Thyroid gland (tissue), 4 donors: ENCODE data around the gene PCGF3.

Experiments
- POLR2A ChIP-seq, 2 donors: fragments of 450-650 bp; IDR thresholded peaks; one replicate each; pipeline ENCODE4 v1.6.1; 2017; ENCODE audit warnings: antibody characterized with exemption in 2 of 2, mild to moderate bottlenecking in 2 of 2, moderate library complexity in 1 of 2
- TF ChIP-seq, protein P1 (sequence below), 6 experiments: fragments of 200-600 bp in 3 of 6; fragments of 450-650 bp in 3 of 6; sonication (generic) in 3 of 6; IDR thresholded peaks; one replicate each; pipeline ENCODE4 v1.5.1; 2016 to 2019; ENCODE audit warnings: antibody characterized with exemption in 6 of 6, mild to moderate bottlenecking in 2 of 6, inconsistent platforms in 1 of 6, moderate library complexity in 1 of 6

DNA sequence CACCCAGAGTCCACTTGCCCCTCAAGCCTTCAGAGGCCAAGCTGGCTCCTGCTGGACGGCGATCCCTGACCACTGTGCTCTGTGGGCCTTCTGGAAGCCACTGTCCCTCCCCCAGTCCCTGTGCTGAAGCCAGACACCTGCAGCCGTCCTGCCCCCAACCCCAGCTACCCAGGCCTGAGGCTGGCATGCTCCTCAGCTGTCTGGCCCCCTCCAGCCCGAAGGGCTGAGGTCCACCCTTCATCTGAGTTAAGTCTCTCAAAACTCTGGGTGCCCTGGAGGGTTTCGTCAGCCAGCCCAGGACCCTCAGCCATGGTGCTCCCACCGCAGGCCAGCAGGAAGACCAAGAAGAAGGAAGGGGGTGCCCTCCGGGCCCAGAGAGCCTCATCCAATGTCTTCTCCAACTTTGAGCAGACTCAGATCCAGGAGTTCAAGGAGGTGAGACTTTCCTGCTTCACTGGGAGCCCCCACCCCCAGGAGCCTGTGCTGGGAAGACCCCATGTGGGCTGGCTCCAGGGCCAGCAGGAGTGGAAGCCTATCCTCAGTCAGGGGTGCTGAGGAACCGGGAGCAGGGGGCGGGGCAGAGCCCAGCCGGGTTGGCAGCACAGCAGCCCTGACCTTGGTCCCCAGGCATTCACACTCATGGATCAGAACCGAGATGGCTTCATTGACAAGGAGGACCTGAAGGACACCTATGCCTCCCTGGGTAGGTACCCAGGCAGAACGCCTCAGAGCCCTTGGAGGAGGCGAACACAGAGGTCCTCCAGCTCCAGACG is 27.1 kb upstream of the PCGF3 start:
- TF ChIP-seq, protein P1, sequence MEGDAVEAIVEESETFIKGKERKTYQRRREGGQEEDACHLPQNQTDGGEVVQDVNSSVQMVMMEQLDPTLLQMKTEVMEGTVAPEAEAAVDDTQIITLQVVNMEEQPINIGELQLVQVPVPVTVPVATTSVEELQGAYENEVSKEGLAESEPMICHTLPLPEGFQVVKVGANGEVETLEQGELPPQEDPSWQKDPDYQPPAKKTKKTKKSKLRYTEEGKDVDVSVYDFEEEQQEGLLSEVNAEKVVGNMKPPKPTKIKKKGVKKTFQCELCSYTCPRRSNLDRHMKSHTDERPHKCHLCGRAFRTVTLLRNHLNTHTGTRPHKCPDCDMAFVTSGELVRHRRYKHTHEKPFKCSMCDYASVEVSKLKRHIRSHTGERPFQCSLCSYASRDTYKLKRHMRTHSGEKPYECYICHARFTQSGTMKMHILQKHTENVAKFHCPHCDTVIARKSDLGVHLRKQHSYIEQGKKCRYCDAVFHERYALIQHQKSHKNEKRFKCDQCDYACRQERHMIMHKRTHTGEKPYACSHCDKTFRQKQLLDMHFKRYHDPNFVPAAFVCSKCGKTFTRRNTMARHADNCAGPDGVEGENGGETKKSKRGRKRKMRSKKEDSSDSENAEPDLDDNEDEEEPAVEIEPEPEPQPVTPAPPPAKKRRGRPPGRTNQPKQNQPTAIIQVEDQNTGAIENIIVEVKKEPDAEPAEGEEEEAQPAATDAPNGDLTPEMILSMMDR (IDR thresholded peaks at IDR 0.05), result no peak
- TF ChIP-seq POLR2A (IDR thresholded peaks at IDR 0.05), result no peak
